Osteocyte (in vitro differentiated cells): ENCODE measurements around the gene PNMA1. TPM values are rescaled to one million over a fixed set of nuclear protein-coding genes. Genes with fewer than 3 reads are reported as not detected.

Source experiments
- DNase-seq: peaks from one replicate; pipeline ENCODE4 v3.0.0; 2021; ENCODE audit warnings: mixed read lengths; ENCODE audit not compliant: unreplicated experiment; ENCODE audit errors: extremely low spot score
- H3K27ac Mint-ChIP-seq: one replicate; pipeline ENCODE4 v1.8.0; 2021; ENCODE audit warnings: mild to moderate bottlenecking, mixed read lengths; ENCODE audit not compliant: unreplicated experiment
- H3K27me3 Mint-ChIP-seq: one replicate; pipeline ENCODE4 v1.8.0; 2021; ENCODE audit warnings: mixed read lengths; ENCODE audit not compliant: unreplicated experiment
- H3K36me3 Mint-ChIP-seq: one replicate; pipeline ENCODE4 v1.8.0; 2021; ENCODE audit warnings: mixed read lengths; ENCODE audit not compliant: unreplicated experiment
- H3K4me1 Mint-ChIP-seq: one replicate; pipeline ENCODE4 v1.8.0; 2021; ENCODE audit warnings: mixed read lengths; ENCODE audit not compliant: unreplicated experiment
- H3K4me3 Mint-ChIP-seq: one replicate; pipeline ENCODE4 v1.8.0; 2021; ENCODE audit warnings: mild to moderate bottlenecking, moderate library complexity, mixed read lengths; ENCODE audit not compliant: unreplicated experiment
- H3K9me3 Mint-ChIP-seq: one replicate; pipeline ENCODE4 v1.8.0; 2021; ENCODE audit warnings: mixed read lengths; ENCODE audit not compliant: unreplicated experiment
- CTCF ChIP-seq: fragments of 200-600 bp; sonication (generic); IDR thresholded peaks from 2 replicates; pipeline ENCODE4 v1.5.0; 2021; ENCODE audit warnings: antibody characterized with exemption, mild to moderate bottlenecking, moderate library complexity
- long read RNA-seq: library from polyadenylated mRNA; unstranded; transcript quantifications from one replicate; pipeline ENCODE4 v2.0.0, GENCODE V29; 2021
- total RNA-seq: library from RNA; stranded (reverse); gene quantifications from 2 replicates; pipeline ENCODE4 v1.2.1, GENCODE V29; 2021

PNMA1 gene
- 81.4 and 81.8 TPM in 2 replicates for total RNA-seq
- long read RNA-seq, transcript PNMA1-201 (1 exons, 2,590 nt): major isoform, 62 of 62 reads
- long read RNA-seq, partial matches to known transcripts: 0 of 62 reads
- long read RNA-seq, other reads (novel, unspliced or antisense): 0 of 62 reads

GRCh38 chr14:73713803-73714655 lies at the start of gene PNMA1:
TSS of gene PNMA1 (minus strand) at chr14:73714384. CDS start at chr14:73713639, 745 bp downstream.
- H3K27me3 Mint-ChIP-seq: no peaks in the 10 kb centered on the region
- DNase-seq: peak; percentile 95
- peak within 1 kb of the TSS; percentile 97 for H3K27ac Mint-ChIP-seq
- no peaks in the 10 kb centered on the region for H3K9me3 Mint-ChIP-seq
- H3K36me3 Mint-ChIP-seq: peaks cover 23% of the 10 kb centered on the region
- H3K4me1 Mint-ChIP-seq: peaks cover 53% of the 10 kb centered on the region
- no peak for TF ChIP-seq CTCF
- H3K4me3 Mint-ChIP-seq: peak within 1 kb of the TSS; percentile 90

GRCh38 chr14:73763396-73763795 lies 49.2 kb upstream of the PNMA1 start:
- Mint-ChIP-seq H3K4me1 (peaks cover 45% of the 10 kb centered on the region), H3K27me3 (no peaks in the 10 kb centered on the region), H3K9me3 (no peaks in the 10 kb centered on the region), H3K4me3 (no peak overlapping the region), H3K36me3 (no peaks in the 10 kb centered on the region), H3K27ac (peak overlapping the region; percentile 52)
- no peak for DNase-seq
- no peak for TF ChIP-seq CTCF

GRCh38 chr14:73762375-73762822 lies 48.2 kb upstream of the PNMA1 start:
- no peaks in the 10 kb centered on the region for H3K9me3 Mint-ChIP-seq
- no peaks in the 10 kb centered on the region for H3K27me3 Mint-ChIP-seq
- H3K27ac Mint-ChIP-seq: peak overlapping the region; percentile 99
- no peak overlapping the region for H3K4me3 Mint-ChIP-seq
- DNase-seq: no peak
- H3K36me3 Mint-ChIP-seq: no peaks in the 10 kb centered on the region
- peaks cover 55% of the 10 kb centered on the region for H3K4me1 Mint-ChIP-seq
- TF ChIP-seq CTCF: no peak

GRCh38 chr14:73761618-73762355 lies 47.6 kb upstream of the PNMA1 start:
- no peak for TF ChIP-seq CTCF
- Mint-ChIP-seq H3K4me1 (peaks cover 61% of the 10 kb centered on the region), H3K36me3 (no peaks in the 10 kb centered on the region), H3K4me3 (no peak overlapping the region), H3K27me3 (no peaks in the 10 kb centered on the region), H3K27ac (peak overlapping the region; percentile 99), H3K9me3 (no peaks in the 10 kb centered on the region)
- no peak for DNase-seq
